ENCODE measurements around the gene EXOC2. TPM values are rescaled to one million over a fixed set of nuclear protein-coding genes. Genes with fewer than 3 reads are reported as not detected.
A peak's percentile ranks its signal among the peaks of the same experiment; 100 is the strongest.

The EXOC2 gene
- total RNA-seq, 1 experiment from 2014 or later, result 24.5 TPM

DNA sequence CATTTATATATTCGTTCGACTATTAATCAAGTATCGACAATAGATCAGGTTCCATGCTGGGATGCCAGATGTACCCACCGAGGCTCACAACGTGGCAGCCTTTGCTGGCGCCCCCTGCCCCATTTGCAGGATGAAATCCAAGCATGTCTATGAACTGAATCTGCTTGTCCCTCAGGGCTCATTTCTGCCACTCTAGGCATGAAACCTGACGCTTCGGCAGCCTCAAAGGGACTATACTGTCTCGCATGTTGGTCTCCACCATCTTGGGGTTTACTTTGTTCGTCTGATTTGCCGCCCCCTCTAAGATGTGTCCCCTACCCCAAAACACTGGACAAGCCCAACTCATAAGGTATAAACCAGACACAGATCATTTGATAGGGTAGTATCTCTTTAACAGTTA is 72.8 kb downstream of the EXOC2 start:
- H3K79me2 ChIP-seq (ENCODE audit: insufficient read depth, low read length), result no peaks in the 10 kb centered on the region
- ChIA-PET CTCF (no interaction called here), POLR2A (no interaction called here), RAD21 (ENCODE audit: low non-redundant PET in 1 of 2, low total read pairs in 2 of 2, uncharacterized antibody in 2 of 2, unreplicated experiment in 2 of 2) (no interaction called here)
- H3K4me3 ChIP-seq (replicated peaks in 1 of 2; ENCODE audit: low read depth in 1 of 2, low read length in 2 of 2), result no peak overlapping the region
- no peak overlapping the region for H3K4me2 ChIP-seq (ENCODE audit: low read length)
- no peaks in the 10 kb centered on the region for H3K9me3 ChIP-seq (ENCODE audit: control insufficient read depth in 1 of 2, insufficient read depth in 1 of 2, low read depth in 1 of 2, low read length in 2 of 2)
- no peak for DNase-seq (ENCODE audit: low read depth, low spot score)
- intact Hi-C loops (cut with micrococcal nuclease), result loop anchor here (10.0 kb wide), 1 partner anchor 165 kb away; no protein-coding TSS in a partner anchor
- H3K9ac ChIP-seq (ENCODE audit: low read length), result no peak overlapping the region
- no peaks in the 10 kb centered on the region for H3K4me1 ChIP-seq (ENCODE audit: control insufficient read depth in 1 of 2, insufficient read depth in 2 of 2, low read length in 2 of 2)
- no peaks in the 10 kb centered on the region for H4K20me1 ChIP-seq (ENCODE audit: insufficient read depth)
- no TSS peak for BruUV-seq (replicated peaks)
- H3K27me3 ChIP-seq (ENCODE audit: insufficient read depth, low read length), result no peaks in the 10 kb centered on the region
- no peaks in the 10 kb centered on the region for H3K36me3 ChIP-seq (ENCODE audit: control insufficient read depth in 1 of 2, insufficient read depth in 2 of 2, low read length in 2 of 2)
- H3K9me2 ChIP-seq (ENCODE audit: insufficient read depth), result no peaks in the 10 kb centered on the region
- TF ChIP-seq ZBTB33 (IDR thresholded peaks at IDR 0.05; ENCODE audit: extremely low read depth, insufficient replicate concordance, low read length) (no peak), POLR2AphosphoS5 (IDR thresholded peaks at IDR 0.05; ENCODE audit: low read depth, low read length) (no peak)
- no peak for ATAC-seq
- no peak overlapping the region for H3K27ac ChIP-seq (ENCODE audit: low read depth, low read length)
- no peak overlapping the region for H2AFZ ChIP-seq (ENCODE audit: low read depth, low read length, poor library complexity, severe bottlenecking)

DNA sequence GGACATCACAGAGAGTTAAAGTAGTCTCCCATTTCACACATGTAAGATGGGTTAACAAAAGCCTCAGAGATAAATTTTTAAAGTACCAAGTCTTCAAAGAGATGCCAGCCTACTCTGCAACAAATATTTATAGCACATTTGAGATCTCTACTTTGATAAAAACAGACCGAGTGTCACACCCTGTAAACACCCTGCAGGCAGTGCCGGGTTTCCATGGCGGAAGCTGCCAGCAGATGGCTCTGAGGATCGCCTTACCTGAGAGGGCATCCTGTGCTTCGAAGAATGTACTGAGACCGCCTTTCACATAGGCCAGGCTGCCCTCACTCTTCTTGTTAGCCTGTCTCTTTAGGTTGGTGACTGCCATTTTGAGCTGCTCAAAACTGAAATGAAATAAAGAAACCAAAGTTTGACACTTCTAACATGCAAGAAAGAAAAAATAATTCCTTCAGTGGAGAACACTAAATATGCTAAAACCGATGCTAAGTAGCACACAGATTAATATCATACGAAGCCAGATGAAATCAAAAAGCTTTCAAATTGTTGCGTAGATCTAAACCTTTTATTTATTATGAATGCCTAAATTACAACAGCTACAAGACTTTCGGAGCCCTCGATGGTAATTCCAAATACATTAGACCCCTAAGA is 75.4 kb downstream of the EXOC2 start:
- TF ChIP-seq CTCF (IDR thresholded peaks at IDR 0.05 in 2 of 3, conservative IDR thresholded peaks at IDR 0.05 in 1 of 3; ENCODE audit: borderline replicate concordance in 1 of 3, insufficient read depth in 1 of 3, low read depth in 2 of 3, low read length in 2 of 3), result peak in 2 of 3 experiments; percentile 13 to 34; a peak in 4 of 6 replicates
- no peak for TF ChIP-seq ZBTB33 (IDR thresholded peaks at IDR 0.05; ENCODE audit: extremely low read depth, insufficient replicate concordance, low read length)
- TF ChIP-seq YY1 (IDR thresholded peaks at IDR 0.05; ENCODE audit: extremely low read depth, insufficient replicate concordance, low read depth, low read length), result no peak
- no peak for TF ChIP-seq CBX3 (IDR thresholded peaks at IDR 0.05; ENCODE audit: low read depth)
- TF ChIP-seq RAD21 (IDR thresholded peaks at IDR 0.05; ENCODE audit: low read depth), result peak; percentile 38
- Histone ChIP-seq H2AFZ (ENCODE audit: low read depth, low read length, poor library complexity, severe bottlenecking) (no peak overlapping the region), H3K9me3 (ENCODE audit: control insufficient read depth in 1 of 2, insufficient read depth in 1 of 2, low read depth in 1 of 2, low read length in 2 of 2) (no peaks in the 10 kb centered on the region), H3K9ac (ENCODE audit: low read length) (no peak overlapping the region), H3K27ac (ENCODE audit: low read depth, low read length) (no peak overlapping the region), H3K4me2 (ENCODE audit: low read length) (no peak overlapping the region), H4K20me1 (ENCODE audit: insufficient read depth) (no peaks in the 10 kb centered on the region), H3K9me2 (ENCODE audit: insufficient read depth) (no peaks in the 10 kb centered on the region), H3K4me1 (ENCODE audit: control insufficient read depth in 1 of 2, insufficient read depth in 2 of 2, low read length in 2 of 2) (no peaks in the 10 kb centered on the region), H3K36me3 (ENCODE audit: control insufficient read depth in 1 of 2, insufficient read depth in 2 of 2, low read length in 2 of 2) (no peaks in the 10 kb centered on the region), H3K4me3 (replicated peaks in 1 of 2; ENCODE audit: low read depth in 1 of 2, low read length in 2 of 2) (no peak overlapping the region), H3K79me2 (ENCODE audit: insufficient read depth, low read length) (no peaks in the 10 kb centered on the region), H3K27me3 (ENCODE audit: insufficient read depth, low read length) (no peaks in the 10 kb centered on the region)
- ATAC-seq (peak; percentile 78), DNase-seq (ENCODE audit: low read depth, low spot score) (no peak)
- intact Hi-C loops (cut with micrococcal nuclease), result no loop called here
- CTCF ChIA-PET, result interaction anchor here (2.0 kb wide), 1 partner anchor 105 kb away, joined by 5 read pairs; no protein-coding TSS in a partner anchor
- BruUV-seq (replicated peaks), result no TSS peak
- RAD21 ChIA-PET (ENCODE audit: low non-redundant PET in 1 of 2, low total read pairs in 2 of 2, uncharacterized antibody in 2 of 2, unreplicated experiment in 2 of 2), result no interaction called here
- POLR2A ChIA-PET, result no interaction called here

Data from HCT116 (cell line).